Tibial nerve (tissue), 4 donors: Measurements from ENCODE around the gene IGSF9. TPM values are rescaled to one million over a fixed set of nuclear protein-coding genes. Genes with fewer than 3 reads are reported as not detected.

Experiments used
- DNase-seq, 2 donors: peaks; one replicate each; pipeline ENCODE4 v3.0.0-alpha.2; 2019; ENCODE audit warnings: low spot score in 2 of 2
- H3K27ac ChIP-seq, 4 donors: fragments of 200-600 bp; sonication (generic) in 3 of 4; one replicate each; pipeline ENCODE4 v1.5.1; 2017 to 2019; ENCODE audit warnings: mild to moderate bottlenecking in 1 of 4
- H3K27me3 ChIP-seq, 2 donors: fragments of 200-600 bp; sonication (generic) in 1 of 2; one replicate each; pipeline versions ENCODE4 v1.5.1 to v1.6.0; 2017 to 2019
- H3K36me3 ChIP-seq, 3 donors: fragments of 200-600 bp; sonication (generic); one replicate each; pipeline ENCODE4 v1.5.1; 2018 to 2019
- H3K4me1 ChIP-seq, 4 donors: fragments of 200-600 bp; sonication (generic) in 3 of 4; one replicate each; pipeline ENCODE4 v1.5.1; 2017 to 2019
- H3K4me3 ChIP-seq, 4 donors: fragments of 200-600 bp; sonication (generic) in 3 of 4; one replicate each; pipeline ENCODE4 v1.5.1; 2017 to 2019; ENCODE audit warnings: mild to moderate bottlenecking in 1 of 4, moderate library complexity in 1 of 4
- H3K9me3 ChIP-seq, 4 donors: fragments of 200-600 bp; sonication (generic) in 3 of 4; one replicate each; pipeline ENCODE4 v1.5.1; 2017 to 2019
- CTCF ChIP-seq, 5 experiments: fragments of 200-600 bp in 3 of 5; fragments of 450-650 bp in 2 of 5; sonication (generic) in 3 of 5; IDR thresholded peaks; one replicate each; pipeline ENCODE4 v1.5.1; 2016 to 2019; ENCODE audit warnings: antibody characterized with exemption in 5 of 5, mild to moderate bottlenecking in 3 of 5, moderate library complexity in 2 of 5
- EP300 ChIP-seq, 2 donors: sonication (generic); formaldehyde crosslinking; IDR thresholded peaks; one replicate each; pipeline ENCODE4 v1.6.1; 2017; ENCODE audit warnings: antibody characterized with exemption in 2 of 2, mild to moderate bottlenecking in 1 of 2
- POLR2A ChIP-seq, 2 donors: fragments of 450-650 bp; IDR thresholded peaks; one replicate each; pipeline ENCODE4 v1.6.1; 2017; ENCODE audit warnings: antibody characterized with exemption in 2 of 2, mild to moderate bottlenecking in 2 of 2, moderate library complexity in 2 of 2
- WGBS, 2 donors: methylation state at CpG; one replicate each; pipeline ENCODE4 v1.1.5; 2018; 5-methylcytosine and 5-hydroxymethylcytosine counted together
- total RNA-seq, 4 donors: library from RNA; depleted of rRNA; stranded (reverse); fragments of >200 nt; gene quantifications; one replicate each; pipeline ENCODE4 v1.1.0, GENCODE V29; 2016

IGSF9 gene
- total RNA-seq, 4 donors from 2014 or later = 0.20 to 0.63 TPM; not detected in 2

GRCh38 chr1:159934136-159935039 lies 11.0 kb downstream of the IGSF9 start:
- H3K4me1 ChIP-seq = peaks cover 0 to 17% (median 8%) of the 10 kb centered on the region in 4 donors
- no peaks in the 10 kb centered on the region for H3K36me3 ChIP-seq
- H3K4me3 ChIP-seq = no peak overlapping the region
- H3K27me3 ChIP-seq = peaks cover 0 to 7% of the 10 kb centered on the region in 2 donors
- no peaks in the 10 kb centered on the region for H3K9me3 ChIP-seq
- DNase-seq = no peak
- no peak for TF ChIP-seq CTCF (IDR thresholded peaks at IDR 0.05)
- no peak for TF ChIP-seq POLR2A (IDR thresholded peaks at IDR 0.05)
- TF ChIP-seq EP300 (IDR thresholded peaks at IDR 0.05) = no peak
- H3K27ac ChIP-seq = no peak overlapping the region
- 88 to 90% methylated on average over 13 to 14 of the region's 14 CpGs for WGBS, 2 donors

- DNase-seq = no peak
- Histone ChIP-seq H3K36me3 (no peaks in the 10 kb centered on the region), H3K4me3 (no peak overlapping the region), H3K4me1 (peaks cover 0 to 17% (median 8%) of the 10 kb centered on the region in 4 donors), H3K9me3 (no peaks in the 10 kb centered on the region), H3K27me3 (peaks cover 0 to 2% of the 10 kb centered on the region in 2 donors), H3K27ac (no peak overlapping the region)
- TF ChIP-seq POLR2A (IDR thresholded peaks at IDR 0.05) = no peak
- 75 to 79% methylated on average over 4 of the region's 4 CpGs for WGBS, 2 donors
Measured at GRCh38 chr1:159933347-159933746, 12.1 kb downstream of the IGSF9 start.

GRCh38 chr1:159932296-159933285 lies 12.8 kb downstream of the IGSF9 start:
- DNase-seq = no peak
- no peak overlapping the region for H3K27ac ChIP-seq
- H3K27me3 ChIP-seq = no peaks in the 10 kb centered on the region
- H3K4me3 ChIP-seq = no peak overlapping the region
- 74 to 80% methylated on average over 8 to 16 of the region's 16 CpGs for WGBS, 2 donors
- H3K4me1 ChIP-seq = peaks cover 0 to 17% (median 8%) of the 10 kb centered on the region in 4 donors
- TF ChIP-seq POLR2A (IDR thresholded peaks at IDR 0.05) (no peak), EP300 (IDR thresholded peaks at IDR 0.05) (no peak), CTCF (IDR thresholded peaks at IDR 0.05) (no peak)
- no peaks in the 10 kb centered on the region for H3K36me3 ChIP-seq
- no peaks in the 10 kb centered on the region for H3K9me3 ChIP-seq

GRCh38 chr1:159931795-159932173 lies 13.6 kb downstream of the IGSF9 start:
- H3K27me3 ChIP-seq = no peaks in the 10 kb centered on the region
- no peak overlapping the region for H3K27ac ChIP-seq
- no peak overlapping the region for H3K4me3 ChIP-seq
- TF ChIP-seq CTCF (IDR thresholded peaks at IDR 0.05) = no peak
- H3K9me3 ChIP-seq = no peaks in the 10 kb centered on the region
- WGBS, 2 donors = 95 to 97% methylated on average over 3 of the region's 3 CpGs
- no peak for DNase-seq
- no peaks in the 10 kb centered on the region for H3K36me3 ChIP-seq
- H3K4me1 ChIP-seq = peaks cover 0 to 10% (median 4%) of the 10 kb centered on the region in 4 donors

- Histone ChIP-seq H3K36me3 (no peaks in the 10 kb centered on the region), H3K4me1 (peaks cover 0 to 7% (median 3%) of the 10 kb centered on the region in 4 donors), H3K27me3 (no peaks in the 10 kb centered on the region), H3K9me3 (no peaks in the 10 kb centered on the region), H3K27ac (no peak overlapping the region), H3K4me3 (no peak overlapping the region)
- 79 to 83% methylated on average over 13 of the region's 13 CpGs for WGBS, 2 donors
- DNase-seq = no peak
- TF ChIP-seq CTCF (IDR thresholded peaks at IDR 0.05) (no peak), EP300 (IDR thresholded peaks at IDR 0.05) (no peak), POLR2A (IDR thresholded peaks at IDR 0.05) (no peak)
Measured at GRCh38 chr1:159931101-159931794, 14.2 kb downstream of the IGSF9 start.
